CD4-positive, alpha-beta T cell treated with Interleukin-4 for 4 hours (primary cell): ENCODE data around the gene ARL14.
"Not testable (repeated sequence)": the region's sequence is repeated elsewhere in the genome, so short reads cannot be mapped to it uniquely, and the experiment has no call there.

Experiments
- DNase-seq: peaks from one replicate; pipeline ENCODE4 v3.0.0-alpha.2; 2020

ARL14 gene

GRCh38 chr3:160678292-160678842, 1.4 kb downstream of the ARL14 start:
- no peak for DNase-seq

DNA sequence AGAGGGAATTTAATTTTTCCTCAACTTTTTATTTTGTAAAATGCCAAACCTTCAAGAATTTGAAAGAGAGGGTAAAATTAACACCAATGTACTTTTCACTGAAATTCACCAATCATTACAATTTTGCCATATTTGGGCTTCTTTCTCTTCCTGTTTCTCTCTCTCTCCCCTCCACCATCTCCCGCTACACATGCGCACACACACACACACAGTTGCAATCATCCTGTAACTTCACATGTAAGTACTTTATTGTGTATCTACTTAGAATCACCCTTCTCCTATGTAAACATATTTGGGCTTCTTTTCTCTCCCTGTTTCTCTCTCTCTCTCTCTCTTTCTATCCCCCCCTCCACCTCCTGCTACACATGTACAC, 7.4 kb downstream of the ARL14 start:
- no peak for DNase-seq

- DNase-seq = no peak
Measured at GRCh38 chr3:160685144-160685766, 8.3 kb downstream of the ARL14 start.

- peak; percentile 14 for DNase-seq
Measured at GRCh38 chr3:160686955-160687535, 10.1 kb downstream of the ARL14 start.

DNA sequence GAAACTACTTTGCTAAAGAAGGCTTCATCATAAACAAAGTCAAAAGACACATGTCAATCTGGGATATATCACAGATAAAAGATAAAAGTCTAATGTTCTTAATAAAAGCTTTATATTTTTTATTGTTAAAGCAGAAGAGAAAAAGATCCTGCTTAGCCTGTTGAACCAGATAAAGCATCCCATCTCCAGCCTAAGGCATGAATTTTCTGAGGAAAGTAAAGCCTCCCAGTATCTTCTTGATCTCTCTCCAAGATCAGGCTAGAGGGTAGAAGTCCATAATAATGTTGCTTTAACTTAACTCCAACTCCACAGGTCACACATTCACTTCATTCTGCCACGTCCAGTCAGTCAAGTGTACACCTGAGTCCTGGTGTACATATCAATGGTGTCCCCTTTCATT, 14.2 kb downstream of the ARL14 start:
- DNase-seq = no peak

DNA sequence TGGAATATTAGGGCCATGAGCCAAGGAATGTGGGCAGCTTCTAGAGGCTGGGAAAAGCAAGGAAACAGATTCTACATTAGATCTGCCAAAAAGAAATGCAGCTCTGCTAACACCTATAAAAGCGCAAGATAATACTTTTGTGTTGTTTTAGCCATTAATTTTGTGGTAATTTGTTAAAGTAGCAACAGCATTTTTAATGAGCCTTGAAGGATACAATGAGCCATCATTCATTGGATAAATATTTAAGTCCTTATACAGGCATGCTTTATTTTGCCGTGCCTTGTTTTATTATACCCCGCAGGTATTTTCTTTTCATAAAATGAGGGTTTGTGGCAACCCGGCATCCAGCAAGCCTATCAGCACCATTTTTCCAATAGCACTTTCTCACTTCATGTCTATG, 15.0 kb downstream of the ARL14 start:
- no peak for DNase-seq

- no peak for DNase-seq
Measured at GRCh38 chr3:160693191-160693590, 16.2 kb downstream of the ARL14 start.

- DNase-seq = no peak
Measured at GRCh38 chr3:160694345-160694744, 17.4 kb downstream of the ARL14 start.

DNA sequence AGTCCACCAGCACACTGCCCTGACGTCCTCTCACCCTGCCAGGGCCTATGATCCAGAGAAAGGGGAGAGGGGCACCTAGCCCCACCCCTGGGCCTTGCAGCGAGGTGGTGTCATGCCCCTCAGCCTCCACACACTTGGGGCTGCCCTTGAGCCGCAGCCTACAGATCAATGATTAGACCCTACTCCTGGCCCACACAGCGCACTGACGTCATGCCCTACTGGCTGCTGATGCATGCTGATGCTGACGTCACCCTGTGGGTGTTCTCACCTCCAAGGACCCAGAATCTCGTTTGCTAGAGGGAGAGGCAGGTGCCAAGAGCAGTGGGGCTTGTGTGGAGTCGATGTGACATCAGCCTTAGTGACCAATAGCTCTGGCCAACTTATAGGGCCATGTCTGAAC, 18.0 kb downstream of the ARL14 start:
- no peak for DNase-seq

DNA sequence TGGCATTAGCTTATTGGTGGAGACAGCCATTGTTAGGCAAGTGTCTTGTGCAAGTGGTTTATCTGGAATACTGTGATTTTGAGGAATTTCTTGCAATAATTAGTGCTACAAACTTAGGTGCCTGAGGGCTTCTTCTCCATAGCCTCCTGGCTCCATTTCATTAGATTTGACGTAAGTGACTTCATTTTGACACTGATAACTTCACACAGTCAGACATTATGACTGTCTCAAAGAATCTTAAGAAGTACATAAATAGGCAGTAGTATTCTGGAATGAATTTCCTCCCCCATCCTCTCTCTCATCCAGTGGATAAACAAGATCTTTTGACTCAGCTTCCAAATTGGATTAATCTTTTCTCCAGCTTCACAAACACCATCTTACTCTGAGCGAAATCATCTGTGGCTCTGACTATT, 19.0 kb downstream of the ARL14 start:
- no peak for DNase-seq

DNA sequence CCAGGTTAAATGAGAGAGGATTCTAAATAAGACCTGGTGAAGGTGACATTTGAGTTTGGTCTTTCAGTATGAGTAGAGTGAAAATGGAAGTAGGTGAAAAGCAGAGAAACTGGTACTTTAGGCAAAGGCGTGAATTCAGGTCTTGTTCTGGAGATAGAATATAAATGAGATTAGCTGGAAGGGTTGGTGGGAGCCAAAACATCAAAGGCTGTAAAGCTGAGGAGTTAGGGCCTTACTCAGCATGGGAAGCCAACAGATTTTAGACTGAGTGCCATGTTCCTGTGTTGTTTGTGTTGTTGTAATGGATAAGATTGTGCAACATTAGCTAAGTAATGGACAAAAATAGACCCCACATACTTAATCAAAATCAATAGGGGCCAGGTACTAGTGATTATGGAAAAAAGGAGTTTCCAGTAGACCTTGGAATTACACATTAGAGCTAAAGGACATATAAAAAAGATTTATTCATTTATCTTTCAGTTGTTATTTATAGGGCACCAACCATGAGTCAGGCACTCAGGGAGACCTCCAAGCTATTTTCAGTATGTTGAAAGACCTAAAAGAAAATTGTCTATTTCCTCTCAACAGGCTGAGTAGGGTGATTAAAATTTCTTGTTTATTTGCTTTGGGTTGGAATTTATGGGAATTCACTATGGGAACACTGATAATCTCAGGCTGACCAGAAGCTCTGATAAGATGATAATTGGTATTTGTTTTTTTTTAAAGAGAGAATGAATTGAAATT, 20.8 kb downstream of the ARL14 start:
- DNase-seq = no peak

GRCh38 chr3:160698599-160699195, 21.7 kb downstream of the ARL14 start:
- DNase-seq = no peak

DNA sequence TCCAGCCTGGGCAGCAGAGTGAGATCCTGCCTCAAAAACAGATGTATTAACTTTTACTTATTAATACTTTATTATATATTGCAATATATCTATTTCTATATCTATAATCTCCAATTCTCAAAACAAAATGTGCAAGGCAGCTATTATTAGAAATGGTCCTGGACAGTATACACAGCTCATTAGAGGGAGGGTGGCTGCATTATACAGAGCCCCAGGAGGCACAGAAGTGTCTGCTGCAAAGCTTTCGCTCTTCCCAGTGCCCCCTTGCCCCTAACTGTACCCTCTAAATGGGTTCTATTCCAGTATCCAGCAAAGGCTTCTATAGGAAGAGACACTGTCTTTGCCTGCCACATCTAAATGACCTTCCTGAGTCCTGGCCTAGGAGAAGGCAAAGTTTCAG, 24.5 kb downstream of the ARL14 start:
- DNase-seq = no peak

GRCh38 chr3:160702290-160702689, 25.3 kb downstream of the ARL14 start:
- no peak for DNase-seq

GRCh38 chr3:160703974-160704373, 27.0 kb downstream of the ARL14 start:
- DNase-seq = no peak

- peak; percentile 46 for DNase-seq
Measured at GRCh38 chr3:160707187-160707794, 30.3 kb downstream of the ARL14 start.

GRCh38 chr3:160709477-160710182, 32.7 kb downstream of the ARL14 start:
- DNase-seq = no peak

GRCh38 chr3:160713144-160713543, 36.2 kb downstream of the ARL14 start:
- DNase-seq = not testable (repeated sequence)

- DNase-seq = no peak
Measured at GRCh38 chr3:160719710-160720109, 42.8 kb downstream of the ARL14 start.

DNA sequence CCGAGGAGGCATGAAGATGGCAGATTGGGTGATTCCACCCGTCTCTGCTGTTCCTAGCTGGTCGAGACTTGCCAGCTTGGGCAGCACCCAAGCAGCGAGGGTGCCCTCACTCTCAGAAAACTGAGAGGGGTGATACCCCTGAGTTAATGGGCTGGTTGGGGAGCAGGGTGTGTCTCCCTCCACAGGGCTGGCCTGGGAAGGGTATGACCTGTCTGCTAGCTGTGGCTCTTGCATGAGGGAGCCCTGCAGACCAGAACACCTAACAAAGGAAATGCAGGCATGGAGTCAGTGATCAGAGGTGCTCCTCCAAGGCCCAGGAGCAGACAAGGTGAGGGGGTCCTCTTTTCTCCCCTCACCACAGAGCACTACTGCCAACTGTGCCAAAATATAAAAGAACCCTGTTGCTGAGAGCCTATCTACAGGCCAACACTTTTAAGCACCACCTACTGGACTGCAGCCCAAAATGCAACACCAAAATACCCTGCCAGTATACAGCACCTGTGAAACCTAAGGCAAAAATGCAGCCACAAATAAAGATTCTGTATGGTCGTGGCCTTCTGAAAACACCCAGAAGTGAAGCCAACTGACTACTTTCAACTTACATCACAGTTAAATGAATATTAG, 43.3 kb downstream of the ARL14 start:
- no peak for DNase-seq

DNA sequence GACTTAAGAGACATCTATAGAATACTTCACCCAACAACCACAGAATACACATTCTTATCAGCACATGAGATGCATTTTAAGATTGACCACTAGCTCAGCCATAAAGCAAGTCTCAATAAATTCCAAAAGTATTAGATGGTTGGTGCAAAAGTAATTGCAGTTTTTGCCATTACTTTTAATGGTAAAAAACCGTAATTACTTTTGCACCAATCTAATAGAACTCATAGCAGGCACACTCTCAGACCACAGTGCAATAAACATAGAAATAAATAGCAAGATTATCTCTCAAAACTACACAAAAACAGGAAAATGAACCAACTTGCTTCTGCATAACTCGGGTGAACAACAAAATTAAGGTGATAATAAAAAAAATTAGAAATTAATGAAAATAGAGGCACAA, 45.4 kb downstream of the ARL14 start:
- no peak for DNase-seq

DNA sequence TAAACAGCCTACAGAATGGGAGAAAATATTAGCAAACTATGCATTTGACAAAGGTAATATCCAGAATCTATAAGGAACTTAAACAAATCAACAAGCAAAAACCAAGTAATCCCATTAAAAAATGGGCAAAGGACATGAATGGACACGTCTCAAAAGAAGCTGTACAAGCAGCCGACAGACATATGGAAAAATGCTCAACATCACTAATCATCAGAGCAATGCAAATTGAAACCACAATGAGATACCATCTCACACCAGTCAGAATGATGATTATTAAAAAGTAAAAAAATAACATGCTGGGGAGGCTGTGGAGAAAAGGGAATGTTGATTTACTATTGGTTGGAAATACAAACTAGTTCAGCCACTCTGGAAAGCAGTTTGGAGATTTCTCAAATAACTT, 48.4 kb downstream of the ARL14 start:
- DNase-seq = no peak
